CD4-positive, alpha-beta T cell treated with Interleukin-4 for 1 hour (primary cell): ENCODE data around the gene CRISP1.
"Not testable (repeated sequence)": the region's sequence is repeated elsewhere in the genome, so short reads cannot be mapped to it uniquely, and the experiment has no call there.

ENCODE experiments used
- DNase-seq, 2 donors: peaks; one replicate each; pipeline ENCODE4 v3.0.0-alpha.2; 2020 to 2022

CRISP1 gene, protein sequence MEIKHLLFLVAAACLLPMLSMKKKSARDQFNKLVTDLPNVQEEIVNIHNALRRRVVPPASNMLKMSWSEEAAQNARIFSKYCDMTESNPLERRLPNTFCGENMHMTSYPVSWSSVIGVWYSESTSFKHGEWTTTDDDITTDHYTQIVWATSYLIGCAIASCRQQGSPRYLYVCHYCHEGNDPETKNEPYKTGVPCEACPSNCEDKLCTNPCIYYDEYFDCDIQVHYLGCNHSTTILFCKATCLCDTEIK

DNA sequence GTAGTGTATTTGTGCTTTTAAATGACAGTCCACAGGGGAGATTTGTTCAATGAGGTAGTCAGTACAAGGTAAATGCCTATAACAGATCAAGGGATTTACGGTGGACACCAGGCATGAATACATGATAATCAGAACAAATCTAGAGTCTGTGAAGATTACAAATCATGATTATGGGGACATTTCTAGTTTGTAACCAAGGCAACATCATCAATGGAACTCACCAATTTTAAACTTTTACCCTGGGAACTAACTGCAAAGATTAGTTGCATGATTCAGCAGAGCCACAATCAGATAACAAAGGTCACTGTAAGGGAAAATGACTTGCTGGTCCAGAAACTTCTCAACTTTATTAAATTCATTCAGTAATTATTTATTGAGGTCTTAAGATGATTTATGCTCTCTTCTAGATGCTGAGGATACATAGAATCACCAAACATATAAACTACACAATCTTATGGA is at the start of gene CRISP1:
Gene CRISP1, minus strand, starts transcription at position 51 of the 459 bp plus-strand sequence. CDS start 9,135 bp downstream, outside the sequence.
- no peak for DNase-seq

DNA sequence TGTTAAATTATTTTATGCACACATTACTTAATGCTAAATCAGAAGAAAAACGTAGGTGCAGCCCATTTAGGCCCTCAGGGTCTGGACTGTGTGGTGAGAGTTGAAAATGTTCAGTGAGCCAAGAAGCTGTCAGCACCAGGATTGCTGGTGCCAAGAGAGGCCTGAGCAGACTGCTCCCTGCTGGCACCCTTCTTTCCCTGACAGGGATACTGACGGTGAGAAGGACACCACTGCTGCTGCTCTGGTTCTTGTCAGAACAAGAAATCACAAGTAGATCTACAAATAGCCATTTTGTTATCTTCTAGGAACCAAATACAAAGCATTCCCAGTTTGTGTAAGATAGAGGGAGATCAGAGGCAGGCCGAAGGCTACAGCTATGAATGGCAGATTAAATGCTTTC is 48.7 kb upstream of the CRISP1 start:
- no peak for DNase-seq

DNA sequence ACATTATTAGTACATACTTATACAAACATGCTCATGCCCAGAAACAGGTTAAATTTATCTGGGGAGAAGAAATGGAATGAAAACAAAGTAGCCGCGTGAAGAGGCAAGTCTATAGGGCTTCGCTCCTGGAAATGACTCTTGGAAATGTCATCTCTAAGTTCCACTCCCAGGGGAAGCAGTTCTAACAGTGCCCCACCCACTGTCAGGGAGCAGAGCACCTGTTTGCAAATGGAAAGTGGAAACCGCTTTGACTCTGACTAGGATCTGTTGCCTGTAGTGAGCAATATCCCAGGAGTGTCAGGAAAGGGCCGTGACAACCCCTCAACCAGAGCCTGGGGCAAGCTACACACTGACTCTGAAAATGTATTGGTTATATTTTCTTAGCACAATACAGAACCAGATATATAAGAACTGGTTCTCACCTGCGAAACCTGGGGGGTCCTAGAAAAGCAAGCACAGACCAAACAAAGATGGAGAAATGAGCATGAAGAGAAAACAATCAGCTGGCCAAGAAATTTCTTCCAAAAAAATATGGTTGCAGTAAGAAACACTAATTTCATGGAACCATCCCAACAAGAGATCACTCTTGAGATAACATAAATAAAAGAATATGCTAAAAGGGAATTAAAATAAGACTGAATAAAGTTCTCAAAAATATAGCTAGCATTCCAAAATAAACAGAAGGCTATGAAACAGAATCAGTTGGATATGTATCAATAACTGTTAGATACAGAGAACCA is 47.5 kb upstream of the CRISP1 start:
- DNase-seq: no peak

DNA sequence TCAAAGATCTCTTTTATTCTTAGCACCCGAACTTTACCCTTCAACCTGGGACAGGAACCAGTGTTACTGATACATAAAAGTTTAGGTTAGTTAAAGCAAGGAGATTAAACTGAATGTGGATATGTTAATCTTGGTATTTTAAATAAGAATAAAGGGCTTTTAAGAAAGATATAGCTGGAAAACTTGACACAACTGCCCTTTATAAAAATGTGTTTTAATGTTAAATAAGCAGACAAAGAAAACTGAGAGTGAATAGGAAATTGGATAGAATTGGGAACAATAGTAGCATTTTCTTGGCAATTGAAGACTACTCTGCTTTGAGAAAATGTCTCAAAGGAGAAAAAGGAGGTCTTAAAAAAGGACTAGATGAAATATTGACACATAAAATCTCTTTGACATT is 45.9 kb upstream of the CRISP1 start:
- DNase-seq: no peak

DNA sequence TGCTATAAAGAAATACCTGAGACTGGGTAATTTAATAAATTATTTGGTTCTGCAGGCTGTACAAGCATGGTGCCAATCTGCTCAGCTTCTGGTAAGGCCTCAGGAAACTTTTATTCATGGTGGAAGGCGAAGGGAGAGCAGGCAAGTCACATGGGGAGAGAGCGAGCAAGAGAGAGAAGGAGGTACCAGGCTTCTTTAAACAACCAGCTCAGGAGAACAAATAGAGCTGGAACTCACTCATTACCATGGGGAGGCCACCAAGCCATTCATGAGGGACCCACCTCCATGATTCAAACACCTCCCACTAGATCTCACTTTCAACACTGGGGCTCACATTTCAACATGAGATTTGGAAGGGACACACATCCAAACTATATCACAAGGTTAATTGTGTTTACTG is 44.9 kb upstream of the CRISP1 start:
- DNase-seq: no peak

DNA sequence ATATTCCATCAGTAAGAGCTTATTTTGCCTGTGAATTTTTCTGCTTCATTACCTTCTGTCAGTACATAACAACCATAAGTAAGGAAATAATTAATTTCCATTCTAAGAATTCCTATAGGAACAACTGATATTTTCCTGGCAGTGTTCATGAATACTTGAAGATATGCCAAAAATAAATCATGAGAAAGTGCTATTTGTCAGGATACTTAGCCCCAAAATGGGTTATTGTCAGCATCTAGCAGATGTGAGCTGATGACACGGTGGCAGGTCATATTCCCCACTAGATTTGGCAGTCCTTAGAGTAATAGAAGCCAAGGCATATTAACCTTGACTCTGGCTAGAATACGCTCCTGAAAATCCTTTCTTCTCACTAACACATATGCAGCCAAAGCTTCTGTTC is 43.2 kb upstream of the CRISP1 start:
- DNase-seq: no peak

DNA sequence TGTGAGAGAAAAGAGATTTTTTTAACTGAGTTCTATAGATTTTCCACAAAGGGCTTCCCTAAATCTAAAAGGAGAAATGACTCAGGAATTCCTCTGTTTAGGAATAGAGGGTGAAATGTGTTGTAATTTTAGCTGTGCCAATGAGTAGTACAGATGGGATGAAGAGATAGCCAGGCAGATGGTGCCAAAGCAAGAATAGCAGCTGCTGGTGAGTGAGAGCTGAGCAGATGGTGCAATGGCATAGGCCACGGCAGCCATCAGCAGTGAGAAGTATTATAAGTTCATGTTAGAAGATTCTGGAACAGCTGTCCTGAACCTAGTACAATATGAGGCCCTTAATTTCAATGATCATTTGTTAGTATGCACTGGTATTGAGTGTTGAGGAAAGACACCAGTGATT is 40.2 kb upstream of the CRISP1 start:
- DNase-seq: no peak

DNA sequence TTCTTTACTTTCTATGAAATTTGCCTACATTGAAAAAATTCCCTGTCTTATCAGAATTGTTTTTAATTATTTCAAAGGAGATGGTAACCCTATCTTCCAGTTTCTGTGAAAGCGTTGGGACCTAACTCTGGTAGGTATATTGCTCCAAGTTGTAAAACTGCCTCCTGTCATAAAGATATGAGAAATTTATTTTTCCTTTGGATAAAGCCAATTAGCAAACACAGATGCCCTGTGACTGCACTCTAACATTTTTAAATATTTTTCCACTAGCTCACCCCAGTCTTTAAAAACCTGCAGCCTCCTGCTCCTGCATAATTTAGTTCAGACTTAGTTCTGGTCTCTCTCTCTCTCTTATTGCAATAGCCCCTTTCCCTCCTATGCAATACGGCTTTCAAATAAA is 39.0 kb upstream of the CRISP1 start:
- no peak for DNase-seq

DNA sequence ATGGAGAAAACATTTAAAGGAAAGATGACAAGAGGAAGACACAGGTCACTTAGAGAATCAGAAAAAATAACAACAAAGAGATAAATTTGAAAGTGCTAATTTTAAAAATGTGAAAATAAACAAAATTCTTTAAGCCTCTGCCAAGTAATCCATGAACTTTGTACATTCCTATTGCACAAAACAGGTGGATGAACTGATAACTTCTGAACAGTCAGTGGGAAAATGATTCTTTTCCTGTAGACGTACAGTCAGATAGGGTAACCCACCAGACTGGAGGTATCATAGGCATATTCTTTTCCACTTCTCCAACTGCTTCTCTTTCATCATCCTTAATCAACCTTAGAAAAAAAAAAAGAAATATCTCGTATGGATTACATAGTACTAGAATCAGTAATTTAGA is 36.5 kb upstream of the CRISP1 start:
- no peak for DNase-seq

DNA sequence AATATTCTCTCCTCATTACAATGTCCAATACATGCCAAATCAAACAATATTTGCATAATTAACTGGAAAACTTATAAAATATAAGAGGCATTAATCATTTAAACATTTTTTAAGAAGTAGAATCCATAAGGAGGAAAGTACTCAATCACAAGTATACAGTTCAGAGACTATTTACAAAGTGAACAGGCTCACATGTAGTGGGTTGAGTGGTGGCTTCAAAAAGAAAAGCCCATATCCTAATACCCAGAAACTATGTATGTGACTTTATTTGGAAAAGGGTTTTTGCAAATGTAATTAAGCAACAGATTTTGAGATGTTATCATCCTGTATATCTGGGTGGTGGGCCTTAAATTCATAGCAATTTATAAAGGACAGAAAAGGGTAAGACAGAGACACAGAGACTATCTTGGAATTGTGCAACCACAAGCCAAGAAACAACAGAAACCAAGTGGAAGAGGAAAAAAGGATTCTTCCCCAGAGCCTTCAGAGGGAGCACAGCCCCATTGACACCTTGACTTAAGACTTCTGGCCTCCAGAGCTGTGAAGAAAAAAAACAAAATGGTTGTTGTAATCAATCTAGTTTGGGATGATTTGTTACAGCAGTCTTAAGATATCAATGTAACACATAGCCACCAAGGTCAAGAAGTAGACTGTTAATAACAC is 32.7 kb upstream of the CRISP1 start:
- no peak for DNase-seq

DNA sequence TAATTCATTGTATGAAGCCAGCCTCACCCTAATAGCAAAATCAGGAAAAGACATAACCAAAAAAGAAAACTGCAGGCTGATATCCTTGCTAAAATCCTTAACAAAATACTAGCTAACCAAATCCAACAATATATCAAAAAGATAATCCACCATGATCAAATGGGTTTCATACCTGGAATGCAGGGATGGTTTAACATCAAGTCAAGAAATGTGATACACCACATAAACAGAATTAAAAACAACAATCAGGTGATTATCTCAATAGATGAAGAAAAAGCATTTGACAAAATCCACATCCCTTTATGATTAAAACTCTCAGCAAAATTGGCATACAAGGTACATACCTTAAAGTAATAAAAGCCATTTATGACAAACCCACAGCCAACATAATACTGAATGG is 29.2 kb upstream of the CRISP1 start:
- DNase-seq: not testable (repeated sequence)

DNA sequence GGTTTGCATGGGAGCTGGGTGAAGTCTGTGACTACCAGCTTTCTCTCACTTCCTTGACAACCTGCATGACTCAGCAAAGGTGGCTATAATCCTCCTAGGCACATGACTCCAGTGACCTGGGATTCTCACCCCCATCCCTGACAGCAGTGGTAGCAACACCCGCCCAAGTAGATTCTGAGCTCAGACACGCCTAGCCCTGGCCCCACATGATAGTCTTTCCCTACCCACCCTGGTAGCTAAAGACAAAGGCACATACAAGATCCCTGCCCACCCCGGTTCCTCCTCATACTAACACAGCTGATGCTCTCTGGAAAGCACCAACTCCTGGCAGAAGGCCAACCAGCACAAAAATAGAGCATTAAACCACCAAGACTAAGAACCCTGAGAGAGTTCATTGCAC is 25.9 kb upstream of the CRISP1 start:
- no peak for DNase-seq

DNA sequence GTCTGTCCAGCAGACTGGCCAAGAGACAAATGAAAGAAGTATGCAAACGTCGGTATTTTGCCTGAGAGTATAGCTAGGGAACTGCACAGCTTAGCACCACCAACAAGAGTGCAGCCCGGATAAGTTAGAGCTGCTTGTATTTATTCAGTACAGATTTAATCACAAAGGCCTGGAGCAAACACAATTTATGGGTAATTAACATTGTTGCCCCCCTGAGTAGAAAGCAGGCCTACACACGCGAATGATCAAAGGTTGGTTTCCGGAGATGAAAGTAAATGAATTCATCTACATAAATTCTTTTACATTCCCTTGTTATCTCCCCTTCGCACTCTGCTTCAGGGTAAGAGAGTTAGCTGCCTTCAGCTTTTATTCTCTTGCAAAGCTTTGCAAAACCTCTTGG is 24.7 kb upstream of the CRISP1 start:
- no peak for DNase-seq

DNA sequence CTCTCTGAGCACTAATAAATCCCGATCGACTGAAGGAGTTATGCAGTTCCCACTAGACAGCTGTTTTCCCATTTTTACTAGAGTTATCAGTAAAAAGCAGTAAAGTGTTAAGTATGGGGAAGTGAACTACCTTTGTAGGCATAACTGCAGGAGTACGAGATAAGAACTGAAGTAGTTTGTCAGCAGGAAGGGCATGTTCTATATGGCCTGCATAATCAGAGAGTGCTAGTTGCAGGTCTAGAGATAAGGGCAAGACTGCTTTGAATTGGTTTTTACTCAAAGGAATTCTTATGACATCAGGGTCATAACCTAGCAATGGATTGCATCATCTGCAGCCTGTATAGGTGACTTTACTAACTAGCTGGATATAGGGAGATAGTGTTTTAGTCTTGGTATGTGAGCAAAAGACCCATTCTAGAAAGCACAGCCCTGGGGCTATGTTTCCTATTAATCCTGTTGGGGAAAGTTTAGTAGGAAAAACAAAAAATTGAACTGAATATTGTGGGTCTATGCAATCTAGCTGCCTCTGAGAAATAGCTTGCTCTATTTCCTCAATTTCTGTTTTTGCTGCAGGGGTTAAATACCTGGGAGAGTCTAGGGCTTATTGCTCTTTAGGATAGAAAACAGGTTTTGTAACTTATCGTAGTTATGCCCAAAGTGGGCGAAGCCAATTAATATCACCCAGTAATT is 22.6 kb upstream of the CRISP1 start:
- no peak for DNase-seq

DNA sequence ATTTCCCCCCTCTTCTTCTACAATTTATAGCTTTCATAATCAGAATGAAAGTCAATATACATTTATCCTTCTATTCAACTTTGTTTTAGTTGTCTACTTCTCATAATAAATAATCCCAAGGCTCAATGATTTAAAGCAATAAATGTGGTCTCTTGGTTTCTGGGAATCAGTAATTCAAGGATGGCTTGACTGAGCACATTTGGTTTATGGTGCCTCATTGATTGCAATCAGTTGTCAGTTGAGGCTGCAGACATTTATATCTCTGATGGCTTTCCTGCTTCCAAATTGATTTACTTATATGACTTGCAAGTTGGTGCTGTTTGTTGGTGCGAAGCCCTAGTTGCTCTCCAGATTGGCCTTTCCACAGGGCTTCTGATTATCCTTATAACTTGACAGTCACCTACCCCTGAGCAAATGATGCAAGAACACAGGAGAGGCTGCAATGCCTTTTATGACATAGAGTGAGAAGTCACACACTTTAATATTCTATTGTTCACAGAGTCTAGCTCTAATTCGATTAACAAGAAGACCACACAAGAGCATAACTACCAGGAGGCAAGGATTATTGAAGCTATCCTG is 2.7 kb upstream of the CRISP1 start:
- no peak for DNase-seq

DNA sequence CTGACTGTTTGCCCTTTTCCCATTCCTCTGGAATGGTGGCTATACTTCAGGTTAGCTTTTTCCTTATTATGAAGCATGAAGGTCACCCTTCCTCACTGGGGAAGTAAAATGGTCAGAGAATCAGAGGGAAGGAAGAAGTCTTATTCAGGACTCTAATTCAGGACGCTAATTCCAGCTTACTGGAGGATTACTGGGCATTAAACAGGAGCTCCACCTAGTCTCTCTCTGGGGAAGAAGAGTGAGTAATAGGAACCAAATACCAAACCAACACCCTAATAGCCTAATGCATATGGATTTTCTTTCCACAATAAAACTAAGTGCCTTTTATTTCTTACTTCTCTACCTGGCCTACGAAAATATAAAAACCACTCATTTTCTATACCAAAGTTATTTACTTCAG is 10.1 kb downstream of the CRISP1 start:
- DNase-seq: no peak

DNA sequence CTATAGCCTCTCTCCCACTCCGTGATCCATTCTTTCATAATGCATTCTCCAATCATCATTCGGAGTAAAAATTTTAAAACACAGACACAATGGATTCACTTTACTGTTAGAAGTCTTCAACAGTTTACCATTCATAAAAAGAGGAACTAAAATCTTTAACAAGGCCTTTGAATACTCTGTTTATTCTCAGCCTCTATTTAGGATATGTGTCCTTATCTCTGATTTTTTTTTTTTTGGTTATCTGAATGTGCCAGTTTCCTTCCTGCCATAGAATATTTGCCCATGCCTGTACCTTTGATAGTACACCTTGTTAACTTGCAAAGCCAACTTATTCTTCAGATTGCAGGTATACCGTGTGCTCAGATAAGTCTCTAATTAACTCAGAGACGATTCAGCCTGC is 11.1 kb downstream of the CRISP1 start:
- DNase-seq: no peak

DNA sequence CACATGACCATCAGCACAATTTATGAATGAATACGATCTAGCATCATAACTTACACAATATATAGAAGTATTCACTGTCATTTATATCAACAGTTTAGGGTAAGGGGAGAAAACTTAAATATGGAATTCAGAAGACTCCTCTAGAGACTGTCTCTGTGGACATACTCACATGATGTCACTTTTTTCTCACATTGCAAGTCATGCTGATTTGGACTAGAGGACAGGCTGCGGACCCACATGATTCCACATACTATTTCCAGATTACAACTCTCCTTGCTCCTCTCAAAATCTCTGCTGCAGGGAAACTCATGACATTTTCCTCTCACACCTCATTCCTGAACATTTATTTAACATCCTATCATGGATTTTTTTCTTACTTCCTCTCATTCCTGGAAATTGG is 13.4 kb downstream of the CRISP1 start:
- DNase-seq: no peak

DNA sequence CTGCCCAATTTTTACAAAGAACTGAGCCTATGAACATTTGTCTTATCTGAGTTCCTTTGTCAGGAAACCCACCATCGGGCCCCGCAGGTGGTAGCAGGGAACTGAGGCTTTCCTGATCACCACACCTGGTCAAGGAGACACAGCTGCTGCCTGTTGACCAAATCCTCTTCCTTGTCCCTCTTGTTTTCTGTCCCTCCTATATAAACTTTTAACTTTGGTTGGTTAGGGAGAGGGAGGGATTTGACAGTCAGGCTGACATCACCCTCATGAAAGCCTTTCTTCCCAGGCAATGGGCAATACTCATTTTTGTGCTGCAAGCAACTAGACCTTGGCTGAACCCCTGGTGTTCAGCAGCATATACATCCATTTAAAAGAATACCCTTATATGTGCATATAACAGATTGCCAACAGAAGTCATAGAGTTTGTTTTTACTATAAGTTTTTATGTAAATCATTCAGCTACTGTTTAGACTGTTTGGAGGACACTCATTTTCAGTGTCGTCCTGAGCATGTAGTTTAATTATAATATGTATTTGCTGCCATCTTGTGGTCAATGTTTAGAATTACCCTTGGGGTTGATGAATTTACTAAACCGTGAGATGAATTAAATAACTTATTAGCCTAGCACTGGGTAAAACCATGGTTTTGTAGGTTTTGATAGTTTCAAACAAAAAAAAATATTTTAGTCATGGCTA is 17.0 kb downstream of the CRISP1 start:
- DNase-seq: peak in 1 of 2 donors; percentile 42

DNA sequence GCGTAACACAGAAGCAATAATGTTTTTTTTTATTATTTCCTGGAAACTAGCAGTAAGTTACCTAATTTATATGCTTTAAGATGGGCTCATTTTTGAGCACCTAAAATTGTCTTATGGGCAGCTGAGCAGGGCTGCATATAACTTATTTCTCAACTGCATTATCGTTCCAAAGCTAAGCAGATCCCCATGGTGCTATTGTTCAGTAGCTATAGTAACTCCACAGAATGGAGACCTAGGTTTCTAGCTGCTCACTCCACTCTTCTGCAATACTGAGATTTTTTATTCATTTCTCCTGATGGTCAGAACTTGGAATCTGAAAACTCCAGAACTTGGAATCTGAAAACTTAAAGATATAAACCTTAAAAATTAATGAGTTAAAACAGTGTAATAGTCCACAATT is 18.7 kb downstream of the CRISP1 start:
- no peak for DNase-seq

DNA sequence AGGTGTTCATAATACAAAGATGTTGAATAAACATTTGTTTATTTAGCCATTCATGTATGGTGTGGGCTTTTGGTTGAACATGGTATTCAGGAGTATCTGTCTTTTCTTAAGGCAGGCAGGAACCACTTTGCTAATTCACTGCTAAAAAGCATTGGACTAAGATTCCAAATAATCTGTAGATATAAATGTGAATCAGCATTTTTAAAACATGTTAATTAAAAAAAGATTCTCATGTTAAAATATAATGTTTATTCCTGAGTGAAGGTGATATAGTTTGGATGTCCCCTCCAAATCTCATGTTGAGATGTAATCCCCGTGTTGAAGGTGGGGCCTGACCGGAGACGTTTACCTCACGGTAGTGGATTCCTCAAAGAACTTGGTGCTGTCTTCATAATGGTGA is 19.3 kb downstream of the CRISP1 start:
- DNase-seq: no peak

DNA sequence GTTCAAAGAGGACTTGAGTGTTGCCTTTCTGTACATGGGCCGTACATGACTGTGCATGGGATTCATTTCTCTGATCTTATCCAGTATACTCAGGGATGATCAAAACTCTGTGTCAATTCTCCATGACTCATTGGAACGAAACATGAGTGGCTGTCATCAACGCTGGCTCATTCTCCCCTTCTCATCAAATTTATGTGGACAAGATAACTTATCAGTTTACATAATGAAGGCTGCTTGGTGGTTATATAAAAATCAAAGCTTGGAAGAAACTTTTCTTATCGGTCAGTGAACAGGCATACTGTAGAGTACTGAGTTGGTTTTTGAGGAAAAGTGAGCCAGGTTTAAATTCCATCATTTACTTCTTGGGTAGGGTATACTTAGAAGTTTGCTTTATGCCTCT is 24.9 kb downstream of the CRISP1 start:
- no peak for DNase-seq

DNA sequence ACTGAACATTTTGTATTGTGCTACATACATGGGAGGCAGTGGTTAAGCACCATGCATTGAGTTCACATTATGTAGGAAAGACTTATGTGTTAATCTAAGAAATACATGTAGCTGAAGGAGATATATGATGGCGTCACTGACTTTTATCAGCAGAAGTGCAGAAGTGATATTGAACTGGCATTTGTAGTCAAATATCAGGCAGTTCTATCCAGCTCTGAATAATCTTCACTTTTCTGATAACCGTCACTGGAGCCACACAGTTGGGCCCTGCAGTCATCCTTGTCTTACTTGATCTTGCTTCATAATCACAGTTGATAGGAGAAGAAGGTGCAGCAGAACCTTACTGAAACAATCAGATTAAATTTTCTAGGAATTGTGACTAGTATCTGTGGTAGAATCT is 26.4 kb downstream of the CRISP1 start:
- DNase-seq: no peak
